Endodermal cell (in vitro differentiated cells): ENCODE measurements around the gene ELMO1. TPM values are rescaled to one million over a fixed set of nuclear protein-coding genes. Genes with fewer than 3 reads are reported as not detected.

Source experiments
- DNase-seq: peaks from one replicate; pipeline ENCODE4 v3.0.0-alpha.2; 2017
- H3K27ac ChIP-seq: 2 replicates; pipeline ENCODE4 v1.5.1; 2013; ENCODE audit warnings: mild to moderate bottlenecking, low read depth, low read length, moderate library complexity
- H3K27me3 ChIP-seq: 2 replicates; pipeline ENCODE4 v1.6.1; 2013; ENCODE audit warnings: mild to moderate bottlenecking, low read length, moderate library complexity; ENCODE audit not compliant: insufficient read depth, control insufficient read depth, poor library complexity, severe bottlenecking
- H3K36me3 ChIP-seq: 2 replicates; pipeline ENCODE4 v1.7.0; 2013; ENCODE audit warnings: mild to moderate bottlenecking, low read length, moderate library complexity; ENCODE audit not compliant: control insufficient read depth, insufficient read depth
- H3K4me1 ChIP-seq: one replicate; pipeline ENCODE4 v1.7.0; 2013; ENCODE audit warnings: low read length; ENCODE audit not compliant: control insufficient read depth, insufficient read depth
- H3K4me3 ChIP-seq: 2 replicates; pipeline ENCODE4 v1.5.1; 2013; ENCODE audit warnings: mild to moderate bottlenecking, low read length, moderate library complexity
- H3K9ac ChIP-seq: 2 replicates; pipeline ENCODE4 v1.6.1; 2013; ENCODE audit warnings: mild to moderate bottlenecking, low read length, moderate library complexity; ENCODE audit not compliant: poor library complexity, severe bottlenecking; ENCODE audit errors: extremely low read depth
- H3K9me3 ChIP-seq: 2 replicates; pipeline ENCODE4 v1.6.1; 2013; ENCODE audit warnings: mild to moderate bottlenecking, low read length, moderate library complexity; ENCODE audit not compliant: control insufficient read depth
- H3K27ac Mint-ChIP-seq: 2 replicates; pipeline ENCODE4 v1.8.0; 2020; ENCODE audit warnings: mixed read lengths
- H3K27me3 Mint-ChIP-seq: 2 replicates; pipeline ENCODE4 v1.8.0; 2021; ENCODE audit warnings: mild to moderate bottlenecking, mixed read lengths; ENCODE audit not compliant: insufficient read depth
- H3K36me3 Mint-ChIP-seq: 2 replicates; pipeline ENCODE4 v1.8.0; 2020; ENCODE audit warnings: low read depth, mixed read lengths
- H3K4me1 Mint-ChIP-seq: 2 replicates; pipeline ENCODE4 v1.8.0; 2020; ENCODE audit warnings: mixed read lengths
- H3K4me3 Mint-ChIP-seq: 2 replicates; pipeline ENCODE4 v1.8.0; 2020; ENCODE audit warnings: mild to moderate bottlenecking, moderate library complexity, mixed read lengths
- H3K9me3 Mint-ChIP-seq: 2 replicates; pipeline ENCODE4 v1.8.0; 2020; ENCODE audit warnings: mild to moderate bottlenecking, mixed read lengths
- CTCF ChIP-seq: fragments of 200-600 bp; sonication (generic); conservative IDR thresholded peaks from 2 replicates; pipeline ENCODE4 v1.5.0; 2021; ENCODE audit warnings: antibody characterized with exemption, mild to moderate bottlenecking
- WGBS, 2 experiments: methylation state at CpG; one replicate each; pipeline versions ENCODE4 v1.1.5 to v1.1.7; 2013; ENCODE audit warnings: missing lambda C conversion rate in 2 of 2, mixed read lengths in 1 of 2; ENCODE audit not compliant: insufficient coverage in 1 of 2, insufficient read length in 1 of 2; 5-methylcytosine and 5-hydroxymethylcytosine counted together
- total RNA-seq, 2 donors: library from RNA; stranded (reverse); fragmentation: NEBNext Ultra II Directional in 1 of 2; extraction: Animal tissue kit (Norgen Biotek cat#: 25700) in 1 of 2; gene quantifications; 2 replicates in 1 of 2; 3 replicates in 1 of 2; pipeline ENCODE4 v1.2.1, GENCODE V29; 2021

The ELMO1 gene
- total RNA-seq, 2 donors from 2014 or later = 120 to 131 TPM

DNA sequence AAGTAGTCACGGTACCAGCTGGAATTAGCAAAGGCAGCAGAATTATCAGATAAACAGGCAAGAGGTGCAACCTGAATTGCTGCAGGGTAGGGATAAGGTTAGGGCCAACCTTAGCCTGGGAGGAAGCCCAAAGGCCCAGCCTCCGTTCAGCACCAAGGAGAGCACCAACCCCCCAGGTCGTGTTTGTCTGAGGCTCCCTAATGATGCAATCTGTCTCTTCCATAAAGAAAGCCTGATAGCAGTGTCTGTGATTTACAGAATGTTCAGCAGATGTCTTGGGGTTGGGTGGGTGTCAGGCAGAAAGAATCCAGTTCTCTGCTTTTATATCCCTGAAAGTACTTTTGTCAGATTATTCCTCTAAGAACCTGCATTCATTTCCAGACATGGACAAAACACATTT, 396.0 kb downstream of the ELMO1 start:
- H3K4me3 ChIP-seq = no peak overlapping the region
- H3K9ac ChIP-seq = no peak overlapping the region
- no peaks in the 10 kb centered on the region for H3K36me3 ChIP-seq
- Mint-ChIP-seq H3K36me3 (peaks cover 3% of the 10 kb centered on the region), H3K9me3 (no peaks in the 10 kb centered on the region), H3K27ac (no peak overlapping the region), H3K27me3 (no peaks in the 10 kb centered on the region), H3K4me1 (no peaks in the 10 kb centered on the region), H3K4me3 (no peak overlapping the region)
- H3K9me3 ChIP-seq = no peaks in the 10 kb centered on the region
- 29 to 30% methylated on average over 3 of the region's 3 CpGs for WGBS, 2 experiments
- H3K4me1 ChIP-seq = no peaks in the 10 kb centered on the region
- H3K27me3 ChIP-seq = no peaks in the 10 kb centered on the region
- no peak for TF ChIP-seq CTCF
- no peak overlapping the region for H3K27ac ChIP-seq
- peak; percentile 91 for DNase-seq

DNA sequence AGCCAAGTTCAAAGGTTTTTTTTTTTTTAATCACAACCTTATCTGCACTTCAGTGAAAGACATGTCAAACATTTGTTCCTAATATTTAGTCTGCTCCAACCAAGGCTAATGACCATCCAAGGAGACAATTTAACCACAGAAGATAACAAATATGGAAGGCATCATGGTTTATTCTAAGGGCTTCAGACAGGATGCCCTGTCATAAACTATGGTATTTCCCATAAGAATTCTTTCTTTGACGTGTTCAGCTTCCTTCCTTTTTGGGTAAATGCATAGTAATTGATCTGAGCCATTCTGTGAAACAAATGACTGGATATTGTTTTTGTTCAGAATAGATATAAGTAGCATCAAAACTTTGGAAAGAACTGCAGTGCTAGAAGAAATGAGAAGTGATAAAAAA, 397.9 kb downstream of the ELMO1 start:
- H3K27me3 ChIP-seq = no peaks in the 10 kb centered on the region

DNA sequence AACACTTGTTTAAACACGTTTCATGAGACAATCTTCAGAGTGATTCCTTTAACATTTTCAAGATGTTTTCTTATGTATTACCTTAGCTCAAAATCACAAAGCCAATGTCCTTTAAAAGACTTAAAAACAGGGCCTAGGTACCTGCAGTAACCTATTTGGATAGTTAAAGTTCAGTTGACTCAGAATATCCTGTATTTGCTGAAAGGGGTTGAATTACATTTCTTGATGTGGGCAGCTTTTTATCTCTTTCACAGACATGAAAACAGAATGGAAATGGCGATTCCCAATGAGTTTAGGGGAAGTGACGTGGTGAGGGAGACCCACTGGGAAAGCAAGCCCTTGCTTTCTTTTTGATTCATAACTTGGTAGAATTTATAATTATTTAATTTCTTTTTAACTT, 400.0 kb downstream of the ELMO1 start:
- H3K36me3 ChIP-seq = no peaks in the 10 kb centered on the region
- no peak overlapping the region for H3K4me3 ChIP-seq
- peaks cover 7% of the 10 kb centered on the region for H3K4me1 ChIP-seq
- TF ChIP-seq CTCF = no peak
- H3K9ac ChIP-seq = no peak overlapping the region
- DNase-seq = no peak
- H3K27ac ChIP-seq = no peak overlapping the region
- H3K36me3 Mint-ChIP-seq = peaks cover 3% of the 10 kb centered on the region
- H3K27ac Mint-ChIP-seq = no peak overlapping the region
- no peak overlapping the region for H3K4me3 Mint-ChIP-seq
- H3K4me1 Mint-ChIP-seq = peaks cover 16% of the 10 kb centered on the region
- no peaks in the 10 kb centered on the region for H3K9me3 ChIP-seq
- 96 to 100% methylated on average over 3 of the region's 3 CpGs for WGBS, 2 experiments
- no peaks in the 10 kb centered on the region for H3K27me3 ChIP-seq
- H3K27me3 Mint-ChIP-seq = no peaks in the 10 kb centered on the region
- no peaks in the 10 kb centered on the region for H3K9me3 Mint-ChIP-seq

More for the DNA sequence above, 397.9 kb downstream of the ELMO1 start:
- 88 to 100% methylated on average over 1 of the region's 1 CpG for WGBS, 2 experiments
- H3K9me3 ChIP-seq = no peaks in the 10 kb centered on the region
- H3K36me3 Mint-ChIP-seq = peaks cover 3% of the 10 kb centered on the region
- no peak overlapping the region for H3K4me3 Mint-ChIP-seq
- H3K4me3 ChIP-seq = no peak overlapping the region
- TF ChIP-seq CTCF = no peak
- no peaks in the 10 kb centered on the region for H3K36me3 ChIP-seq
- H3K9me3 Mint-ChIP-seq = no peaks in the 10 kb centered on the region
- H3K4me1 Mint-ChIP-seq = peaks cover 15% of the 10 kb centered on the region
- no peaks in the 10 kb centered on the region for H3K27me3 Mint-ChIP-seq
- peaks cover 7% of the 10 kb centered on the region for H3K4me1 ChIP-seq
- DNase-seq = no peak
- no peak overlapping the region for H3K27ac Mint-ChIP-seq
- H3K9ac ChIP-seq = no peak overlapping the region
- no peak overlapping the region for H3K27ac ChIP-seq
